PFSK-1 (cell line): Measurements from ENCODE around the gene FKBP2.

Experiments used
- FOXP2 ChIP-seq: optimal IDR thresholded peaks from 2 replicates; pipeline ENCODE3; 2011; ENCODE audit warnings: borderline replicate concordance, control low read depth, inconsistent platforms; ENCODE audit not compliant: insufficient read depth; ENCODE audit errors: extremely low read length, extremely low read depth
- POLR2AphosphoS5 ChIP-seq: IDR thresholded peaks from 2 replicates; pipeline ENCODE4 v1.6.1; 2012; ENCODE audit warnings: low read depth, mild to moderate bottlenecking, control low read depth, low read length, moderate library complexity
- SIN3A ChIP-seq: IDR thresholded peaks from 2 replicates; pipeline ENCODE4 v1.6.1; 2012; ENCODE audit warnings: mild to moderate bottlenecking, low read length, moderate library complexity, borderline replicate concordance; ENCODE audit not compliant: insufficient read depth
- TAF1 ChIP-seq: IDR thresholded peaks from 2 replicates; pipeline ENCODE4 v1.6.1; 2012; ENCODE audit warnings: low read length, control low read depth, borderline replicate concordance; ENCODE audit not compliant: insufficient read depth
- TF ChIP-seq, protein P1 (sequence below), 2 experiments: IDR thresholded peaks; 2 replicates each; pipeline versions ENCODE4 v1.6.1 to v1.8.0; 2011 to 2012; ENCODE audit warnings: low read depth in 2 of 2, low read length in 2 of 2, control low read depth in 1 of 2, inconsistent platforms in 1 of 2, mild to moderate bottlenecking in 1 of 2, moderate library complexity in 1 of 2; ENCODE audit not compliant: insufficient read depth in 1 of 2

FKBP2 gene

DNA sequence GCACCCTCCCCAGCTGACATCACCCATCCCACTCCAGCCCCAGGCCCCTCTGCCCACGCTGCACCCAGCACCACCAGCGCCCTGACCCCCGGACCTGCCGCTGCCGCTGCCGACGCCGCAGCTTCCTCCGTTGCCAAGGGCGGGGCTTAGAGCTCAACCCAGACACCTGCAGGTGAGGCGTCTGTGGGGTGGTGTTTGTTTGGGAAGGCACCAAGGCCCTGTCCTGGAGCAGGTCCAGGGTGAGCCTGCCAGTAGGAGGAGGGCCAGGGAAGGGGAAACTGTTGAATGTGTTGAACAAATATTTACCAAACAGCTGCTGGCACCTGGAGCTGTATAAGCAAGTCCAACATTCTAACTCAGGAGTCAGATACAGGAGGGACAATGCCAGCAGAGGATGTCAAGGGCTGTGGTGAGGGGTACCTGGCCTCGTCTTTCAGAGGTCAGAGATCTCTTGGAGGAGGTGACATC is 3.4 kb upstream of the FKBP2 start:
- TF ChIP-seq FOXP2 (no peak), TAF1 (no peak), POLR2AphosphoS5 (no peak), SIN3A (no peak)
- TF ChIP-seq, protein P1, sequence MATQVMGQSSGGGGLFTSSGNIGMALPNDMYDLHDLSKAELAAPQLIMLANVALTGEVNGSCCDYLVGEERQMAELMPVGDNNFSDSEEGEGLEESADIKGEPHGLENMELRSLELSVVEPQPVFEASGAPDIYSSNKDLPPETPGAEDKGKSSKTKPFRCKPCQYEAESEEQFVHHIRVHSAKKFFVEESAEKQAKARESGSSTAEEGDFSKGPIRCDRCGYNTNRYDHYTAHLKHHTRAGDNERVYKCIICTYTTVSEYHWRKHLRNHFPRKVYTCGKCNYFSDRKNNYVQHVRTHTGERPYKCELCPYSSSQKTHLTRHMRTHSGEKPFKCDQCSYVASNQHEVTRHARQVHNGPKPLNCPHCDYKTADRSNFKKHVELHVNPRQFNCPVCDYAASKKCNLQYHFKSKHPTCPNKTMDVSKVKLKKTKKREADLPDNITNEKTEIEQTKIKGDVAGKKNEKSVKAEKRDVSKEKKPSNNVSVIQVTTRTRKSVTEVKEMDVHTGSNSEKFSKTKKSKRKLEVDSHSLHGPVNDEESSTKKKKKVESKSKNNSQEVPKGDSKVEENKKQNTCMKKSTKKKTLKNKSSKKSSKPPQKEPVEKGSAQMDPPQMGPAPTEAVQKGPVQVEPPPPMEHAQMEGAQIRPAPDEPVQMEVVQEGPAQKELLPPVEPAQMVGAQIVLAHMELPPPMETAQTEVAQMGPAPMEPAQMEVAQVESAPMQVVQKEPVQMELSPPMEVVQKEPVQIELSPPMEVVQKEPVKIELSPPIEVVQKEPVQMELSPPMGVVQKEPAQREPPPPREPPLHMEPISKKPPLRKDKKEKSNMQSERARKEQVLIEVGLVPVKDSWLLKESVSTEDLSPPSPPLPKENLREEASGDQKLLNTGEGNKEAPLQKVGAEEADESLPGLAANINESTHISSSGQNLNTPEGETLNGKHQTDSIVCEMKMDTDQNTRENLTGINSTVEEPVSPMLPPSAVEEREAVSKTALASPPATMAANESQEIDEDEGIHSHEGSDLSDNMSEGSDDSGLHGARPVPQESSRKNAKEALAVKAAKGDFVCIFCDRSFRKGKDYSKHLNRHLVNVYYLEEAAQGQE (IDR thresholded peaks at IDR 0.05; ENCODE audit: insufficient read depth in 1 of 2, low read depth in 2 of 2, low read length in 2 of 2) = no peak

DNA sequence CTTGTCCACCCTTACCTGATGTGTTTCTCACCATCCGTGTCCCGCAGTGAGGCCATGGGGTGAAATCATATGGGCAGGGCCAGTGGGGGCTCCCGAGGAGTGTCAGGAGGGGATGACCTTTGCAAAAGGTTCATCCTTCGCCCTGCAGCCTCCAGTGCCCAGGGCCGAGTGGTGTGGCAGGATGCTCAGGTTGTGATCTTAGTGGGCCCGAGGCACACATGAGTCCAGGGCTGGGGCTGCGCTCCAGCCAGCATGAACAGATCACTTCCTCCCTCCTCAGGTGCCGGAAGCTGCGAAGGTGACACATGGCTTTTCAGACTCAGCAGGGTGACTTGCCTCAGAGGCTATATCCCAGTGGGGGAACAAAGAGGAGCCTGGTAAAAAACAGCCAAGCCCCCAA is 2.8 kb upstream of the FKBP2 start:
- no peak for TF ChIP-seq SIN3A
- TF ChIP-seq, protein P1 (IDR thresholded peaks at IDR 0.05; ENCODE audit: insufficient read depth in 1 of 2, low read depth in 2 of 2, low read length in 2 of 2) = no peak
- TF ChIP-seq POLR2AphosphoS5 = no peak
- no peak for TF ChIP-seq TAF1
- no peak for TF ChIP-seq FOXP2

DNA sequence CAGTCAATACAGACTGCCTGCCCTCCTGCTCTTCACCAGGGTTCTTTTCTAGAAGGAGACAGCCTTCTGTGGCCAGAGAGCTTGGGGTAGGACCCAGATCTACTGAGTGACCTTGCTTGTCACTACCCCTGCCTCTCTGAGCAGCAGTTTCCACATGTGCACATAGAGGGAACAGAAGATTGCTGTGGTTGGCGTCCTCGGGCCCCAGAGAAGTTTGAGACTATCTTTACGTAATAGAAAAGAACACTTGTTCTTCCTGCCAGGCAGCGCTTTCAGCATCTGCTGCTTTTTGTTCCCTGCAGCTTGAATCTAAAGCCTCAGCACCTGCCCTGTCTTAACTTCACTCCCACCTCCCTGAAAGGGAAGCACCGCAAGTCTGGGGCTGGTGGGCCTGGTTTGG is 1.9 kb upstream of the FKBP2 start:
- TF ChIP-seq FOXP2 = no peak
- TF ChIP-seq POLR2AphosphoS5 = no peak
- TF ChIP-seq, protein P1 (IDR thresholded peaks at IDR 0.05; ENCODE audit: insufficient read depth in 1 of 2, low read depth in 2 of 2, low read length in 2 of 2) = no peak
- TF ChIP-seq SIN3A = no peak
- TF ChIP-seq TAF1 = no peak

DNA sequence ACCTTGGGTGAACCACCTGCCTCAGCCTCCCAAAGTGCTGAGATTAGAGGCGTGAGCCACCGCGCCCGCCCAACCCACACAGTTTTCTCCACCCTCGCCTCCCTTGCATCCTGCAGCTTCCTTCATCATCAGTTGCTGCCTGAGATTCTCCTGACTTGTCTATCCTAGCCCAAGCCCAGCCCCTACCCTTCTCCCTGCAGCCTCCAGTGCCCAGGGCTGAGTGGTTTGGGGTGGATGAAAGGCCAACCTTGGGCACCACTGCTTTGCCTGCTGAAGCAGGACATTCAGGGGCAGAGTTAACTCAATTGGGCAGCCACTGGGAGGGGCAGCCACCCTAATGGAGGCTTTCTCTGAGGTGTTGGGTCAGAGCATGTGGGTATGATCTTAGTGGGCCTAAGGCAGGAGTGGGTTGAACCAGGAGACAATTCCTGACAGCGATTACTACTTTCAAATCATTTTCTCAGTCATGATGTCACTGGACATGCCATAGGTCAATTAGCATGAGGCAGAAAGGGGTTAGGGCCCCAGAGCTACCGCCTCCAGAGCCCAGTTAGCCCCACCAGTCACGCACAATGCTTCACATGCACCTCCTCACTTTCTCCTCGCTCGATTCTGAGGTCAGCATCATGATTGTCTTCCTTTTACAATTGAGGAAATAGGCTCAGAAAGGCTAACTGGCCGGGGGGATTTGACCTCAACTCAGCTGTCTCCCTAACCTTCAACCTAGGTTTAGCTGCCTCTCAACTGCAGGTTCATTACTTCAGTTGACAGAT is 1.0 kb upstream of the FKBP2 start:
- no peak for TF ChIP-seq FOXP2
- no peak for TF ChIP-seq POLR2AphosphoS5
- TF ChIP-seq, protein P1 (IDR thresholded peaks at IDR 0.05; ENCODE audit: insufficient read depth in 1 of 2, low read depth in 2 of 2, low read length in 2 of 2) = no peak
- TF ChIP-seq SIN3A = no peak
- no peak for TF ChIP-seq TAF1

DNA sequence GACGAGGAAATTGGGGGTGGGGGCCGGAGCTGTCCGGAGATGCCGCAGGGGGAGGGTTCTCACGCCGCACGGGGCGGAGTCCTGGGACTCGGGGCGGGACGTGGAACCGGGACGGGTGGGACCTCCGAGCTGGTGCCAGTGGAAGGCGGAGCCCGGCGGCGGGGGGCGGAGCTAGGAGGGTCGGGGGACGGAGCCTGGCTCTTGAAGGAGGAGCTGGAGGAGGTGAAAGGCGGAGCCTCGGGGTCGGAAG is 271 bp downstream of the FKBP2 start:
- TF ChIP-seq, protein P1 (IDR thresholded peaks at IDR 0.05; ENCODE audit: insufficient read depth in 1 of 2, low read depth in 2 of 2, low read length in 2 of 2) = no peak
- TF ChIP-seq POLR2AphosphoS5 = no peak
- TF ChIP-seq TAF1 = no peak
- TF ChIP-seq FOXP2 = no peak
- TF ChIP-seq SIN3A = no peak
